ENCODE results near the gene TUBB1. TPM values are rescaled to one million over a fixed set of nuclear protein-coding genes. Genes with fewer than 3 reads are reported as not detected.

The TUBB1 gene
- total and polyA plus RNA-seq, 2 of the 13 experiments (the other 11 are each of a cell fraction or from before 2014, with no cell fraction given) = 0.11 to 57.6 TPM

DNA sequence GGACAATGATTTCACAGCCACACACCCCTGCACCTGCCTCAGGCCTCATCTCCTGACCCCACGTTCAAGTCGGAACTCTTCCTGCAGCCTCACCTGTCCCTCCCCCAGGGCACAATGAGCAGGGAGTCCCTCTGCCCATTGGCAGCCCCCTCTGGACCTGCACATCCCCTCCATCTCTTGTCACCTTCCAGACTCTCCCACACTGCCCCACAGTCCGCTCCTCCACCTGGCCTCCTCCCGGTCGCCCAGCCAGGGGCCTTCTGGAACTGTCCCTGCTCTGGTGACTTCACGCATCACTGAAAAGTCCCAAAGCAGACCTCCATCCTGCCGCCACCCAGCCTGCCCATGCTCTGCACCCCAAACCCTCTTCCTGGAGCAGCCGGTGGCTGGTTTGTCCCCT lies 16.8 kb upstream of the TUBB1 start (continued):
- TF ChIP-seq, protein P1, sequence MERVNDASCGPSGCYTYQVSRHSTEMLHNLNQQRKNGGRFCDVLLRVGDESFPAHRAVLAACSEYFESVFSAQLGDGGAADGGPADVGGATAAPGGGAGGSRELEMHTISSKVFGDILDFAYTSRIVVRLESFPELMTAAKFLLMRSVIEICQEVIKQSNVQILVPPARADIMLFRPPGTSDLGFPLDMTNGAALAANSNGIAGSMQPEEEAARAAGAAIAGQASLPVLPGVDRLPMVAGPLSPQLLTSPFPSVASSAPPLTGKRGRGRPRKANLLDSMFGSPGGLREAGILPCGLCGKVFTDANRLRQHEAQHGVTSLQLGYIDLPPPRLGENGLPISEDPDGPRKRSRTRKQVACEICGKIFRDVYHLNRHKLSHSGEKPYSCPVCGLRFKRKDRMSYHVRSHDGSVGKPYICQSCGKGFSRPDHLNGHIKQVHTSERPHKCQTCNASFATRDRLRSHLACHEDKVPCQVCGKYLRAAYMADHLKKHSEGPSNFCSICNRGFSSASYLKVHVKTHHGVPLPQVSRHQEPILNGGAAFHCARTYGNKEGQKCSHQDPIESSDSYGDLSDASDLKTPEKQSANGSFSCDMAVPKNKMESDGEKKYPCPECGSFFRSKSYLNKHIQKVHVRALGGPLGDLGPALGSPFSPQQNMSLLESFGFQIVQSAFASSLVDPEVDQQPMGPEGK (CRISPR knock-in tag; IDR thresholded peaks at IDR 0.05) = no peak
- TF ChIP-seq ATRX (CRISPR knock-in tag; IDR thresholded peaks at IDR 0.05; ENCODE audit: borderline replicate concordance) (no peak), ELF4 (CRISPR knock-in tag; IDR thresholded peaks at IDR 0.05; ENCODE audit: borderline replicate concordance) (no peak), ZNF264 (CRISPR knock-in tag; IDR thresholded peaks at IDR 0.05) (no peak), ZNF572 (CRISPR knock-in tag; IDR thresholded peaks at IDR 0.05) (no peak), ZNF766 (CRISPR knock-in tag; IDR thresholded peaks at IDR 0.05; ENCODE audit: borderline replicate concordance) (no peak), ARNTL (CRISPR knock-in tag; IDR thresholded peaks at IDR 0.05) (no peak), ZFP36L2 (CRISPR knock-in tag; IDR thresholded peaks at IDR 0.05) (no peak), ZBTB7A (CRISPR knock-in tag; IDR thresholded peaks at IDR 0.05) (0 out of 2 replicates have a peak, but pooled peaks have one; percentile 16), IRX3 (CRISPR knock-in tag; IDR thresholded peaks at IDR 0.05; ENCODE audit: borderline replicate concordance, low read depth) (no peak), HES4 (CRISPR knock-in tag; IDR thresholded peaks at IDR 0.05; ENCODE audit: borderline replicate concordance) (0 out of 2 replicates have a peak, but pooled peaks have one; percentile 25), ZEB1 (IDR thresholded peaks at IDR 0.05; ENCODE audit: insufficient replicate concordance, low read depth) (no peak), BHLHE40 (IDR thresholded peaks at IDR 0.05; ENCODE audit: low read length) (no peak), FLYWCH1 (CRISPR knock-in tag; IDR thresholded peaks at IDR 0.05) (no peak), RFX3 (CRISPR knock-in tag; IDR thresholded peaks at IDR 0.05) (no peak), ZNF263 (CRISPR knock-in tag; IDR thresholded peaks at IDR 0.05) (peak; percentile 5; the same call in 1 of the 2 replicates), PHF8 (CRISPR knock-in tag; IDR thresholded peaks at IDR 0.05) (no peak), PCBP1 (IDR thresholded peaks at IDR 0.05; ENCODE audit: borderline replicate concordance, low read depth, low read length) (0 out of 2 replicates have a peak, but pooled peaks have one; percentile 6), ZNF761 (CRISPR knock-in tag; conservative IDR thresholded peaks at IDR 0.05) (0 out of 2 replicates have a peak, but pooled peaks have one; percentile 25), ZNF446 (CRISPR knock-in tag; IDR thresholded peaks at IDR 0.05) (no peak), THAP11 (CRISPR knock-in tag; IDR thresholded peaks at IDR 0.05) (no peak), TP53 (CRISPR knock-in tag; conservative IDR thresholded peaks at IDR 0.05) (no peak), JUNB (CRISPR knock-in tag; IDR thresholded peaks at IDR 0.05; ENCODE audit: borderline replicate concordance) (no peak), EP300 (IDR thresholded peaks at IDR 0.05; ENCODE audit: low read depth in 2 of 2, low read length in 2 of 2) (no peak), EP300 (CRISPR knock-in tag; IDR thresholded peaks at IDR 0.05; ENCODE audit: borderline replicate concordance) (no peak), ZNF292 (CRISPR knock-in tag; IDR thresholded peaks at IDR 0.05; ENCODE audit: borderline replicate concordance, low read depth) (no peak), KLF12 (CRISPR knock-in tag; IDR thresholded peaks at IDR 0.05; ENCODE audit: borderline replicate concordance) (no peak)
- TF ChIP-seq, protein P2, sequence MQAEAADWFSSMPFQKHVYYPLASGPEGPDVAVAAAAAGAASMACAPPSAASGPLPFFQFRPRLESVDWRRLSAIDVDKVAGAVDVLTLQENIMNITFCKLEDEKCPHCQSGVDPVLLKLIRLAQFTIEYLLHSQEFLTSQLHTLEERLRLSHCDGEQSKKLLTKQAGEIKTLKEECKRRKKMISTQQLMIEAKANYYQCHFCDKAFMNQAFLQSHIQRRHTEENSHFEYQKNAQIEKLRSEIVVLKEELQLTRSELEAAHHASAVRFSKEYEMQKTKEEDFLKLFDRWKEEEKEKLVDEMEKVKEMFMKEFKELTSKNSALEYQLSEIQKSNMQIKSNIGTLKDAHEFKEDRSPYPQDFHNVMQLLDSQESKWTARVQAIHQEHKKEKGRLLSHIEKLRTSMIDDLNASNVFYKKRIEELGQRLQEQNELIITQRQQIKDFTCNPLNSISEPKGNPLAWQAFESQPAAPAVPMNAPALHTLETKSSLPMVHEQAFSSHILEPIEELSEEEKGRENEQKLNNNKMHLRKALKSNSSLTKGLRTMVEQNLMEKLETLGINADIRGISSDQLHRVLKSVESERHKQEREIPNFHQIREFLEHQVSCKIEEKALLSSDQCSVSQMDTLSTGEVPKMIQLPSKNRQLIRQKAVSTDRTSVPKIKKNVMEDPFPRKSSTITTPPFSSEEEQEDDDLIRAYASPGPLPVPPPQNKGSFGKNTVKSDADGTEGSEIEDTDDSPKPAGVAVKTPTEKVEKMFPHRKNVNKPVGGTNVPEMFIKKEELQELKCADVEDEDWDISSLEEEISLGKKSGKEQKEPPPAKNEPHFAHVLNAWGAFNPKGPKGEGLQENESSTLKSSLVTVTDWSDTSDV (CRISPR knock-in tag; IDR thresholded peaks at IDR 0.05) = 0 out of 2 replicates have a peak, but pooled peaks have one; percentile 8
- TF ChIP-seq, protein P3, sequence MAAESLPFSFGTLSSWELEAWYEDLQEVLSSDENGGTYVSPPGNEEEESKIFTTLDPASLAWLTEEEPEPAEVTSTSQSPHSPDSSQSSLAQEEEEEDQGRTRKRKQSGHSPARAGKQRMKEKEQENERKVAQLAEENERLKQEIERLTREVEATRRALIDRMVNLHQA (CRISPR knock-in tag; IDR thresholded peaks at IDR 0.05) = no peak
